Measurements from ENCODE around the gene MPST.
A peak's percentile ranks its signal among the peaks of the same experiment; 100 is the strongest.

Gene MPST

DNA sequence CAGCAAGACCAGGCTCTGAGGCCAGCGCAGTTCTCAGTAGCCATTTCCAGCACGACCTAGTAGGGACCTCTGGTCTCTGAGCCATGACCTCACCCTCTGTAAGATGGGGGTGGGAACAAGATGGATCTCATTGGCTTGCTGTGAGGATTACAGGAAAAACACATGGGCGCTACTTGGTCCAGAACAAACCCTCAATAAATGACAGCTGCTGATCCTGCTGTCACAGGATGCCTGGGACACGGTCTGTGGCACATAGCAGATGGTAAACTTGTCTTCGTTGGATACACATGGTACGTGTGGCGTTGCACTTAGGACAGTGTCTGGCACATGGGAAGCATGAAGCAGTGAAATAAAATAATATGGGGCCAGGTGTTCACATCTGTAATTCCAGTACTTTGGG lies 27.5 kb downstream of the MPST start:
- no peak for DNase-seq

DNA sequence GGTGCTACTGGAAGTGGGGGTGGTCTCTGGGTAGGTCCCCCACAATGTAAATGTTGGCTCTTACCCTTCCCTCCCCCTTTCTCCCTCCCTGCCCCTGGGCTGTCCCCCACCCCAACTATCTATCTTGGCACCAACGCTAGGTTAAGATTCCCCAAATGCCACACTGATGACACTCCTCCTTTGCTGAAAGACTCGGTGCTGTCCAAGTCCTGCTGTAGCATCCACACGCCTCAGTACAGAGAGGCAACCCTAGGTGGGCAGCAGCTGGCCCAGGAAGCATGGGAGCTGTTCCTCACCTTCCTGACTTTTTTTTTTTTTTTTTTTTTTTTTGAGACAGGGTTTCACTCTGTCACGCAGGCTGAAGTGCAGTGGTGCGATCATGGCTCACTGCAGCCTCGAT lies 28.6 kb downstream of the MPST start:
- no peak for DNase-seq

DNA sequence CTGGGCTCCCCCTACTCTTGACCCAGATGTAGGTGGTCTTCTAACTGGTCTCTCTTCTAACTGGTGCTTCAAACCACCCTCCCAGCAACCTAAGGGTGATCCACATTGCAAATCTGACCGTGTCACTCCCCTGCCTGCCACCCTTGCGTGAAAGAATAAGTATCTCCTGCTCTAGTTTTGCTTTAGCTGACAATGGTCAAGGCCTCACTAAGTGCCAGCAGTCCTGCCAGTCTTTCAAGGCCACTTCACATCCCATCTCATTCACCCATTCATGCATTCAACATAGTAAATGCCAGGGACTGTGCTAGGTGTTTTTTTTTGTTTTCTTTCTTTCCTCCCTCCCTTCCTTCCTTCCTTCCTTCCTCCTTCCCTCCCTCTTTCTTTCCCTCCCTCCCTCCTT lies 29.7 kb downstream of the MPST start:
- no peak for DNase-seq

DNA sequence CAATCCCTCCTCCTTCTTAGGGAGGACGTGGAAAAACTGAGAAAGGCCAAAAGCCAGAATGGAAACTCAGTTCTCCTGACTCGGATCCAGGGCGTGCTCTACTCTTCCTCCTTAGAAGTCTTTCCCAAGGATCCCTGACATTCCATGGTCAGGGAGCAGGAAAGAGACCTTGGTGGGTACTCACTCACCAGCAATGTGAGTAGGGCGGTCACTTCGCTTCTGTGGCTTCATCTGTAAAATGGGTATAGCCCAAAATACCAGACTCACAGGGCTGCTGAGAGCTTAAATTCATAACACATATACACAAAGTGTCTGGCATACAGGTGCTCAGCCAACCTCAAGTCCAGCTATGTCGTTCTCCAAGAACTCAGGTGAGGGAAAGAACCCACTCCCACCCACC lies 31.4 kb downstream of the MPST start:
- no peak for DNase-seq

DNA sequence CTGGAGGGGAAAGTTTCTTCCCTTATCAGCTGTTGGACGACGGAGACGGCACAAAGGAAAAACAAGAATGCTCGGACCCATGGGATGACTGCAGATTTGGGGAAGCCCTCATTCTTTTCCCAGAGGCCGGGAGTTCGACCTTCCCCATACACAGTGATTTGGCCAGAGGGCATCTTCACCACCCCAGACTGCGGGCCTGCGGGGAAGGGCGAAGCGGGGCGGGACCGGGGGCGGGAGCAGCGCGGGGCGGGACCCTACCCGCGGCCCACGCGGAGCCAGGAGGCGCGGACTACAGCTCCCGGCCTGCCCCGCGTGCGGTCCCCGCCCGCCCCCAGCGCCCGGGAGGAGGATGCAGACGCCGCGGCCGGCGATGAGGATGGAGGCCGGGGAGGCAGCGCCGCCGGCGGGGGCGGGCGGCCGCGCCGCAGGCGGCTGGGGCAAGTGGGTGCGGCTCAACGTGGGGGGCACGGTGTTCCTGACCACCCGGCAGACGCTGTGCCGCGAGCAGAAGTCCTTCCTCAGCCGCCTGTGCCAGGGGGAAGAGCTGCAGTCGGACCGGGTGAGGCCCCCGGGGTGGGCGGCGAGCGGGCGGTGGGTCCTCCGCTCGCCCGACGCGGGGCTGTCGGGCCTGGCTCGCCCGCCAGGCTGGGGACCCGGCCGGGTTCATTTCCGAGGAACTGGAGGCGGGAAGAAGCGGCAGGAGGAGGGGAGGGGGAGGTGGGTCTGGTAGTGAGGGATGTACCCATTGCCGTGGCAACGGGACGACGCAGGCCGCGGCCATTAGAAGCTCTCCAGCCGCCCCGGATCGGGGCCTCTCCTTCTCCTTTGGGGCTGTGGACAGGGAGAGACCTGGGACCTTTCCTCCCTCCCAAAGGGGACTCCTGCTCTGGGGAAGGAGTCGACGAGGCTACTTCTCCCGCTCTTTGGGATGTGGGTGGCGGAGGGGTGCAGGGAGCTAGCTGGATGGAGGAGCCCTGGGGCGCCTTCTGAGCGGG lies 32.1 kb downstream of the MPST start, which contains the start of gene KCTD17:
Gene KCTD17, plus strand, starts transcription at position 352 of the 995 bp plus-strand sequence. Its CDS starts 19 bp downstream, at position 371.
- no peak for DNase-seq

- DNase-seq, result no peak
Measured at GRCh38 chr22:37052386-37053309, 33.1 kb downstream of the MPST start.

DNA sequence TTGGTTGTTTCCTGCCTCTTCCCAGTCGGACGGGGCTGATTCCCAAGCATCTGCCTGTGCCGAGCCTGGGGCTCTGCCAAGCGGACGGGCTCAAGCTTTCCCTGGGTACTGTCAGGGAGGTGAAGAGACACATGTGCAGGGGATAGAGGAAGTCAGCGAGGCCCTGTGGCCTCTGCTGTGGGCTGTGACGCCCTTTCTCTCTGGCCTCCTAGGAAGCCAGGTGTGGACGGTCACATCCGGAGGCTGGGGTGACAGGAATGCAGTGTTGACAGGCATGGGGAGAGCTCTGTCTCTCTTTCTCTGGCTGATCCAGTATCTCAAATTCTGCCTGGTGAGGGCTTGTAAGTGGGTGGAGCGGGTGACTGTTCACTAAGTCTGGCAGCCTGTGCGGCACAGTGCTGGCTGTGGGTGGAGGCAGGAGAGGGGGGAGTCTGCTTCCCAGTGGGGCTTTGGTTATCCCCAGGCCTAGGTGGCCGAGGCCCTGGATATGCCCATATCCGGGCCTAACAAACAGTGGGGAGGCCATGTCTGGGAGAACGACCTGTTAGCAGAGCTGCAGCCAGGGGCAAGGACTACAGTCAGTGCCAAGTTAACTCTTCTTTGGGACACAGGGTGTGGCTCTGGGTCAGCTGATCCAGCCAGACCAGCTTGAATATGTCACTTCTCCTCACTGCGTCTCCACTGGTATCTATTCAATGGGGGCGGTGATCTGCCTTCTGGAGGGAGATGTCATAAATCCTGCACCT lies 33.9 kb downstream of the MPST start:
- DNase-seq, result no peak

GRCh38 chr22:37054056-37054395 lies 34.5 kb downstream of the MPST start:
- no peak for DNase-seq

DNA sequence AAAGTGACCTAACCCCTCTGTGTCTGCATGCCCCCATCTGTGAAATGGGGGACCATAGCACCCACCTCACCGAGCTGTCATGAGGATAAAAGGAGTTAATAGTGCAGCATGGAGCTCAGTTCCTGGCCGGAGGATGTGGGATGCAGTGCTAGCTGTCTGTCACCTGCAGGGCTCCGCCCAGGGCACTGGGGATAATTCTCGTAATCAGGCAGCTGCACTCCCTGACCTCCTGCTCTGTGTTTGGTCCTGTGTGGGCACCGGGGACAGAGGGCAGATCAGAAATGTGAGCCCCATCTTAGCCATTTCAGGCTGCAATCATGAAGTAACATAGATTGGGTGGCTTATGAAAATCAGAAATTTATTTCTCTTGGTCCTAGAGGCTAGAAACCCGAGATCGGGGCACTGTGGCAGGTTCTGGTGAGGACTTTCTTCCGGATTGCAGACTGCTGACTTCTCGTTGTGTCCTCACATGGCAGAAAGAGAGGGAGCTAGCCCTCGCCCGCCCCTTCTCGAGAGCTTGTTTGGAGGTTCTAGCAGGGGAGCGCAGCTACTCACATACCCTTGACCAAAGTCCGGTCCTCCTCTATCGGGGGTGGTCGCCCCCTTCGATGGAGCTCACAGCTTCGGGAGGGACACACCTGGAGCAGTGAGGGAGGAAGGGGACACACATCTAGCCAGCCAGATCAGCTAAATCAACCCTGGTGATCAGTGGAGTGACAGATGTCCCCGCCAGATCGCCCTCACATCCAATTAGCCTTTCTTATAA lies 35.2 kb downstream of the MPST start:
- no peak for DNase-seq

DNA sequence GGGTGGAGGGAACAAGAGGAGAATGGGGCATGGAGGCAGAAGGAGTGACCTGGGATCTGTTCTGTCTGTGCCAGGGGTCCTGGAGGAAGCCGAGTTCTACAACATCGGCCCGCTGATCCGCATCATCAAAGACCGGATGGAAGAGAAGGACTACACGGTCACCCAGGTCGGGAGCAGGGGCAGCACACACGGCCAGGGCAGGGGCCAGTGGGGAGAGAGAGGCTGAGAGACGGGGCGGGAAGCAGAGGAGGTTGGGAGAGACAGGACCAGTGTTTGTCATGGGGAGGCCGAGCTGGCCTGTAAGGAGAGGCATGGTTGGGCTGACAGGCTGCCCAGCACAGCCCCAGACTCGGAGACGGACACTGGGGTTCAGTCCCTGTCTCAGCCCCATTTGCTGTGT lies 36.7 kb downstream of the MPST start:
- DNase-seq, result no peak

GRCh38 chr22:37057226-37057625 lies 37.7 kb downstream of the MPST start:
- no peak for DNase-seq

GRCh38 chr22:37057796-37058510 lies 38.4 kb downstream of the MPST start:
- DNase-seq, result no peak

DNA sequence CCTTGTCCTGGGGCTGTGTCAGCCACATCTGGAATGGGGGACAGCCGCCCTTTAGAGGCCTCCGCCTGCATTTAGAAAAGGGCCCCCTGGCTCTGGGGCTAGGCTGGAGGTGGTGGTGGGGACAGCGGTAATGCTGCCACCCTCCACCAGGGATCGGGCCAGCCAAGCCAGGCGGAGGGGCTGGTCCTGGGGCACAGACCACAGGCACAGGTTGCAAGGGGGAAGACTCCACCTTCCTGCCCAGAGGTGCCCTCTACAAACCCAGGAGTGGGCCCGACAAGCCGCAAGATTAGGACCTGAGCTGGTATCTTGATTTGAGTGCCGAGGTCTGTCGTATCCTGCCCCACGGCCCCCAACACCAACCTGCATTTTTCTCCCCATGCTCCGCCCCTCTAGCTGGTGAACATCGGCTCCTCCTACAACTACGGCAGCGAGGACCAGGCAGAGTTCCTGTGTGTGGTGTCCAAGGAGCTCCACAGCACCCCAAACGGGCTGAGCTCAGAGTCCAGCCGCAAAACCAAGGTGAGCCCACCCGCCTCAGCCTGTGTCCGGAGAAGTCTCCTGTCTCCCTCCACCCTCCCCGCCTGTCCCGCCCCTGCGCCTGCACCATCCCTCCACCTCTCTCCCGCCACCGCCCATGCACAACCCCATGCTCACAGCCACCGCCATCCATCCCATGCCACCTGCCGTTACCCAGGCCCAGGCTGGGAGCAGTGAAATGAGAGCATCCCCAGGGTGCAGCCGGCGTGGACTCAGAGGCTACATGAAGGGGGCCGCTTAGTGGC lies 39.6 kb downstream of the MPST start:
- DNase-seq, result no peak

GRCh38 chr22:37059876-37060449 lies 40.4 kb downstream of the MPST start:
- DNase-seq, result no peak

DNA sequence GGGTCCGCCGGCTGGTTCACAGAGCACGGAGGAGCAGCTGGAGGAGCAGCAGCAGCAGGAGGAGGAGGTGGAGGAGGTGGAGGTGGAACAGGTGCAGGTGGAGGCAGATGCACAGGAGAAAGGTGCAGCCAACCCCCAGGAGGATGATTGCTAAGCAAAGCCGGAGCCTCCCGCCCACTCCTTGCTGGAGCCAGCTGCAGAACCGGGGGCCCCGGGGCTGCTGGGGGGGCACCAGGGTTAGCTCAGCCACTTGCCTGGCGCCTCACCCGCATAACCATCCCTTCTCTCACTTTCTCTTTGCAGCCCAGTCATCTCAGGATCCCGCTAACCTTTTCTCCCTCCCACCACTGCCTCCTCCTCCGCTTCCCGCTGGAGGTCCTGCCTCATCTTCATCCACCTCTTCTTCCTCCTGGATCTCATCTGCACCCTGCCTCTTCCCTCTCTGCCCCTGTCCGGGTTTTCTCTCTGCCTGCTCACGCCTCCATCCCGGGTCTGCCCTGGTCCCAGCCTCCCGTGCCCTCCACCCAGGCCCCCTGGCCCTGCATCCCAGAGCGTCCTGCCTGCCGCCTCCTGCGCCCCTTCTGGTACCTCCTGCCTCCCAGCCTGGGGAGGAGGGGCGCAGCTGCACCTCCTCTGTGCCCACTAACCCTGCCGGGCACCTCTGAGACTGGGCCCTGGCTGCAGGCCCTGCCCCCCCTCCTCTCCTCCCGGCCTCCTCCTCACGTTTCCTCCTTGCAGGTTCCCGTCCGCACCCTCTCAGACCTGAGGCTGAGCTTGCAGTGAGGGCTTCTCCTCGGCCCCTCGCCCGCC lies 41.5 kb downstream of the MPST start:
- peak; percentile 47 for DNase-seq

DNA sequence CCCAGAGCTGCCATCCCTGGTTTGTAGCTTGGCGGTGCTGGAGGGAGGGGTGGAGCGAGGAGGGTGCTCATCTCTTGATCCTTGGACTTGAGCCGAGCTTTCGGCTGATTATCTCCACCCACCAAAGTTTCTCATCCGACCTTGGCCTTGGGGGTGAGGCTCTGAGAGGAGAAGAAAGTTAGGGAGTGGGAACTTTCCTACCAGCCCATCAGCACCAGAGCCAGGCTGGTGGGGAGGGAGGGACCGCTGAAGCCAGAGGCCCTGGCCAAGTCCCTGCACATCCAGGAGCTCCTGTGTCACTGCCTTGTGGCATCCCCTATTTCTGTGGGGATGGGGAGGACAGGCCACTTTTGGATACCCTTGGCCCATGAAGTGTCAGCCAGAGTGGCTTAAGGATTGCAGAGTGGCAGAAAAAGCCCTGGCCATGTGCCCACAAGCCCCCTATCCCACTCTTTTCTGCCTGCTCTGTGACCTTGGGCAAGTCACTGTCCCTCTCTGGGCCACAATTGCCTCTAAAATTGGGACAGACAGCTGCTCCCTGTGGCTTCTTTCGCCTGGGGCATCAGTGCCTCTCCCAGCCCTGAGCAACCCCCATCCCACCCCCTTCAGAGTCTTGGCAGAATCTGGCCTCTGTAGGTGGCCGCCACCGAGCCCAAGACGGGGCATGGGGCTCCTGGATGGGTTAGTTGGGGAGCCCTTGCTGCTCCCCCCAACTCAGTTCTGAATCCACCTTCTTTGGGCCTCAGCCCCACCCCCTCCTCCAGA lies 42.3 kb downstream of the MPST start:
- no peak for DNase-seq

- DNase-seq, result no peak
Measured at GRCh38 chr22:37062376-37062675, 42.8 kb downstream of the MPST start.

DNA sequence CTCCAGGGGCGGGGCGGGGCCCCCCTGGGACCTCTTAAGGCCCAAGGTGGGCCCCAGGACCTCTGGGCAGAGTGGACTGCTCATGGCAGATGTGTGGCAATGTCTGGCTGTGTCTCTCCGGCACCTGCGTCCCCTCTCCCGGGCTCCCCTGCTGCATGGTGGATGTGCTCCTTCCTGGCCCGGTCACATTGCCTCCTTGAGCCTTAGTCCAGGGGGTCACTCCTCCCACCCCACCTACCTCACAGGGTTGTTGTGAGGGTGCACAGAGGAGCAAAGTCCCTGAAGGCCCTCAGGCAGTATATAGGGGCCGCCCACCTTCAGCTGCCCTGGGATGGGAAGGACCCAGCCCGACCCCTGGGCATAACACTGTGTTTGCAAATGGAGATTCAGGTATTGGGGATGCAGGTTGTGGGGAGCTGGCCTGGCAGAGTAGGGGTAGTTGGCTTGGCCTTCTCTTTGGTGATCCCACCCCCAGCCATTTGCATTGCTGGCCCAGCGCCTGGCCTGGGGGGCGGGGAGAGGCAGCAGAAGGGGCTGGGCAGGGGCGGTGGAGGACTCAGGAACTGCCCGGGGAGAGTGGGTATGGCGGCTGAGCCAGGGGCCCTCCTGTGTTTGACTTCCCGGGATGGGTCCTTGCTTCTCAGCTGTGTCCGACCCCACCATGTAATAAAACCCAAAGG lies 43.3 kb downstream of the MPST start:
- DNase-seq, result no peak

Data from NCI-H1436 treated with DMSO at 0.1 percent for 48 hours (cell line).